ENCODE results near the gene UBAC2. TPM values are rescaled to one million over a fixed set of nuclear protein-coding genes. Genes with fewer than 3 reads are reported as not detected.

The UBAC2 gene
- total and polyA plus RNA-seq, 2 donors (not counting 3 experiments of a cell fraction or from before 2014, with no cell fraction given) = 45.7 to 54.4 TPM

GRCh38 chr13:99174533-99175100 lies 26.0 kb upstream of the UBAC2 start:
- Histone ChIP-seq H3K9ac (replicated peaks; ENCODE audit: extremely low read depth, insufficient read depth, low read length) (no peak overlapping the region), H2AFZ (ENCODE audit: low read depth, low read length) (no peak overlapping the region), H3K9me3 (replicated peaks; ENCODE audit: control insufficient read depth, insufficient read depth, low read length) (no peaks in the 10 kb centered on the region), H3K4me2 (ENCODE audit: insufficient read depth, low read length) (no peak overlapping the region), H4K20me1 (replicated peaks; ENCODE audit: control insufficient read depth, extremely low read depth, insufficient read depth, low read length) (no peaks in the 10 kb centered on the region), H3K27ac (ENCODE audit: insufficient read depth, low read depth, low read length) (no peak overlapping the region), H3K9me1 (replicated peaks; ENCODE audit: control insufficient read depth, extremely low read depth, insufficient read depth, low read length) (no peaks in the 10 kb centered on the region), H3K36me3 (ENCODE audit: control insufficient read depth in 2 of 2, extremely low read depth in 1 of 2, insufficient read depth in 2 of 2, low read length in 2 of 2) (no peaks in the 10 kb centered on the region), H3K79me2 (ENCODE audit: control insufficient read depth, insufficient read depth, low read length) (no peaks in the 10 kb centered on the region), H3K27me3 (ENCODE audit: control insufficient read depth in 2 of 2, insufficient read depth in 2 of 2, low read length in 2 of 2) (peaks cover 5 to 14% of the 10 kb centered on the region in 2 experiments), H3K4me3 (replicated peaks in 1 of 3; ENCODE audit: insufficient read depth in 1 of 3, low read depth in 1 of 3, low read length in 3 of 3) (no peak overlapping the region), H3K4me1 (ENCODE audit: control insufficient read depth, extremely low read depth, insufficient read depth, low read length) (no peaks in the 10 kb centered on the region)
- no TSS peak for BruUV-seq (replicated peaks)
- POLR2A ChIA-PET = no interaction called here
- CTCF ChIA-PET = interaction anchor here (0.6 to 6.4 kb wide), 4 partner anchors 35 to 262 kb away, joined by 3 to 213 read pairs (median 4); no protein-coding TSS in a partner anchor
- FAIRE-seq = no peak
- DNase-seq (ENCODE audit: low read depth, low spot score) = no peak
- dilution Hi-C loops (cut with MboI; ENCODE audit: extremely low pct_ligation_motif_present, low sequenced_read_pairs) = loop anchor here (25.0 kb wide), 1 partner anchor 88 kb away; the partner anchor contains the start of gene GPR18
- no peak for TF ChIP-seq CTCF (IDR thresholded peaks at IDR 0.05; ENCODE audit: extremely low read depth in 1 of 2, insufficient read depth in 1 of 2, low read depth in 1 of 2, low read length in 2 of 2)
- TF ChIP-seq POLR2A (IDR thresholded peaks at IDR 0.05; ENCODE audit: low read depth, low read length) = no peak
- TF ChIP-seq GATA2 (IDR thresholded peaks at IDR 0.05; ENCODE audit: insufficient read depth, insufficient read length, low read depth, low read length) = no peak
- no peak for TF ChIP-seq MYC (IDR thresholded peaks at IDR 0.05; ENCODE audit: low read depth, low read length)
- no peak for TF ChIP-seq POLR2AphosphoS5 (IDR thresholded peaks at IDR 0.05; ENCODE audit: insufficient read depth, low read depth, low read length)
- no peak for TF ChIP-seq MAX (IDR thresholded peaks at IDR 0.05; ENCODE audit: insufficient read depth, insufficient read length)
- no peak for TF ChIP-seq EZH2 (IDR thresholded peaks at IDR 0.05; ENCODE audit: borderline replicate concordance, low read depth, low read length, severe bottlenecking)
- no peak for TF ChIP-seq FOS (IDR thresholded peaks at IDR 0.05; ENCODE audit: borderline replicate concordance, insufficient read depth, low read length)
- TF ChIP-seq JUN (IDR thresholded peaks at IDR 0.05; ENCODE audit: borderline replicate concordance, insufficient read depth, insufficient read length, low read depth) = no peak
- intact Hi-C loops (cut with micrococcal nuclease) = loop anchor here (5.0 kb wide), 1 partner anchor 87 kb away; no protein-coding TSS in a partner anchor
